ENCODE results near the gene IFNK.

The IFNK gene

GRCh38 chr9:27558307-27558706 is 34.2 kb downstream of the IFNK start:
- Histone ChIP-seq H3K27me3 (ENCODE audit: insufficient read depth, poor library complexity, severe bottlenecking) (no peaks in the 10 kb centered on the region), H3K27ac (replicated peaks) (no peak overlapping the region), H3K4me3 (replicated peaks; ENCODE audit: insufficient read depth, low read length) (no peak overlapping the region)
- TF ChIP-seq POLR2AphosphoS5 (IDR thresholded peaks at IDR 0.05; ENCODE audit: low read depth) (no peak), GABPA (IDR thresholded peaks at IDR 0.05; ENCODE audit: low read depth) (no peak), CTCF (IDR thresholded peaks at IDR 0.05; ENCODE audit: insufficient read depth, low read length) (no peak), SPI1 (IDR thresholded peaks at IDR 0.05; ENCODE audit: borderline replicate concordance, low read depth) (no peak), REST (IDR thresholded peaks at IDR 0.05; ENCODE audit: insufficient replicate concordance, low read depth) (no peak)
- DNase-seq (ENCODE audit: low read depth in 1 of 2, low spot score in 1 of 2), result no peak

GRCh38 chr9:27560457-27560856 is 36.4 kb downstream of the IFNK start:
- no peaks in the 10 kb centered on the region for H3K27me3 ChIP-seq (ENCODE audit: insufficient read depth, poor library complexity, severe bottlenecking)
- no peak overlapping the region for H3K27ac ChIP-seq (replicated peaks)
- no peak for DNase-seq (ENCODE audit: low read depth in 1 of 2, low spot score in 1 of 2)
- H3K4me3 ChIP-seq (replicated peaks; ENCODE audit: insufficient read depth, low read length), result no peak overlapping the region
- TF ChIP-seq POLR2AphosphoS5 (IDR thresholded peaks at IDR 0.05; ENCODE audit: low read depth), result no peak
- TF ChIP-seq GABPA (IDR thresholded peaks at IDR 0.05; ENCODE audit: low read depth), result no peak
- TF ChIP-seq REST (IDR thresholded peaks at IDR 0.05; ENCODE audit: insufficient replicate concordance, low read depth), result no peak
- no peak for TF ChIP-seq CTCF (IDR thresholded peaks at IDR 0.05; ENCODE audit: insufficient read depth, low read length)
- TF ChIP-seq SPI1 (IDR thresholded peaks at IDR 0.05; ENCODE audit: borderline replicate concordance, low read depth), result no peak

- no peaks in the 10 kb centered on the region for H3K27me3 ChIP-seq (ENCODE audit: insufficient read depth, poor library complexity, severe bottlenecking)
- TF ChIP-seq POLR2AphosphoS5 (IDR thresholded peaks at IDR 0.05; ENCODE audit: low read depth), result no peak
- TF ChIP-seq GABPA (IDR thresholded peaks at IDR 0.05; ENCODE audit: low read depth), result no peak
- TF ChIP-seq CTCF (IDR thresholded peaks at IDR 0.05; ENCODE audit: insufficient read depth, low read length), result no peak
- TF ChIP-seq SPI1 (IDR thresholded peaks at IDR 0.05; ENCODE audit: borderline replicate concordance, low read depth), result no peak
- no peak for TF ChIP-seq REST (IDR thresholded peaks at IDR 0.05; ENCODE audit: insufficient replicate concordance, low read depth)
- DNase-seq (ENCODE audit: low read depth in 1 of 2, low spot score in 1 of 2), result no peak
- no peak overlapping the region for H3K27ac ChIP-seq (replicated peaks)
- no peak overlapping the region for H3K4me3 ChIP-seq (replicated peaks; ENCODE audit: insufficient read depth, low read length)
Observed at GRCh38 chr9:27561685-27562084, 37.6 kb downstream of the IFNK start.
